GM23338 (cell line): ENCODE measurements around the gene FASTK. TPM values are rescaled to one million over a fixed set of nuclear protein-coding genes. Genes with fewer than 3 reads are reported as not detected.

Source experiments
- ATAC-seq: fragments of 200-7000 bp; cut with Tn5 transposase; 3 replicates; pipeline ENCODE4 v1.9.1; 2020
- DNase-seq: peaks from one replicate; pipeline ENCODE4 v3.0.0-alpha.2; 2015; ENCODE audit warnings: low spot score
- H2AFZ ChIP-seq: fragments of 200-600 bp; sonication (generic); 2 replicates; pipeline ENCODE4 v1.8.0; 2016; ENCODE audit warnings: antibody characterized with exemption, mild to moderate bottlenecking, moderate library complexity
- H3F3A ChIP-seq: fragments of 200-600 bp; sonication (generic); replicated peaks from 2 replicates; pipeline ENCODE4 v1.8.0; 2017; ENCODE audit warnings: antibody characterized with exemption, mixed run types, low read depth
- H3K27ac ChIP-seq: fragments of 200-600 bp; sonication (generic); 2 replicates; pipeline ENCODE4 v1.6.1; 2016; ENCODE audit warnings: low read depth
- H3K27me3 ChIP-seq: fragments of 200-600 bp; sonication (generic); 2 replicates; pipeline ENCODE4 v1.8.0; 2016; ENCODE audit warnings: mild to moderate bottlenecking, mixed run types, moderate library complexity; ENCODE audit not compliant: insufficient read depth
- H3K36me3 ChIP-seq: fragments of 200-600 bp; sonication (generic); 2 replicates; pipeline ENCODE4 v1.8.0; 2016; ENCODE audit warnings: mild to moderate bottlenecking; ENCODE audit not compliant: insufficient read depth
- H3K4me1 ChIP-seq: fragments of 200-600 bp; sonication (generic); 2 replicates; pipeline ENCODE4 v1.8.0; 2016; ENCODE audit warnings: mild to moderate bottlenecking, moderate library complexity; ENCODE audit not compliant: insufficient read depth
- H3K4me2 ChIP-seq: fragments of 200-600 bp; sonication (generic); 2 replicates; pipeline ENCODE4 v1.7.1; 2017; ENCODE audit warnings: mixed run types
- H3K4me3 ChIP-seq: fragments of 200-600 bp; sonication (generic); 2 replicates; pipeline ENCODE4 v1.6.1; 2016; ENCODE audit warnings: mixed run types
- H3K79me2 ChIP-seq: fragments of 200-600 bp; sonication (generic); replicated peaks from 2 replicates; pipeline ENCODE4 v1.8.0; 2017; ENCODE audit warnings: mild to moderate bottlenecking; ENCODE audit not compliant: insufficient read depth
- H3K9me2 ChIP-seq: fragments of 200-600 bp; sonication (generic); 2 replicates; pipeline ENCODE4 v1.8.0; 2017; ENCODE audit not compliant: insufficient read depth
- H4K20me1 ChIP-seq: fragments of 200-600 bp; sonication (generic); replicated peaks from 2 replicates; pipeline ENCODE4 v1.8.0; 2017; ENCODE audit warnings: mild to moderate bottlenecking; ENCODE audit not compliant: insufficient read depth
- H3K27ac Mint-ChIP-seq: 2 replicates; pipeline ENCODE4 v1.8.0; 2020; ENCODE audit warnings: inconsistent platforms, mild to moderate bottlenecking, moderate library complexity, mixed read lengths
- H3K27me3 Mint-ChIP-seq: 3 replicates; pipeline ENCODE4 v1.8.0; 2022; ENCODE audit warnings: low read depth, mild to moderate bottlenecking, moderate library complexity, mixed read lengths, inconsistent platforms; ENCODE audit not compliant: insufficient read depth, poor library complexity
- H3K36me3 Mint-ChIP-seq: 3 replicates; pipeline ENCODE4 v1.8.0; 2021; ENCODE audit warnings: low read depth, mild to moderate bottlenecking, inconsistent platforms, moderate library complexity, mixed read lengths
- H3K4me1 Mint-ChIP-seq: 3 replicates; pipeline ENCODE4 v1.8.0; 2020; ENCODE audit warnings: mild to moderate bottlenecking, inconsistent platforms, mixed read lengths
- H3K4me3 Mint-ChIP-seq: 3 replicates; pipeline ENCODE4 v1.8.0; 2021; ENCODE audit warnings: moderate library complexity, mild to moderate bottlenecking, inconsistent platforms, mixed read lengths
- H3K9me3 Mint-ChIP-seq: 3 replicates; pipeline ENCODE4 v1.8.0; 2020; ENCODE audit warnings: moderate library complexity, mild to moderate bottlenecking, inconsistent platforms, mixed read lengths
- CREB1 ChIP-seq: fragments of 250-450 bp; sonication (Bioruptor Pico); IDR thresholded peaks from 2 replicates; pipeline ENCODE4 v1.5.0; 2020; ENCODE audit warnings: low read depth, mild to moderate bottlenecking, moderate library complexity
- ETS1 ChIP-seq: IDR thresholded peaks from 2 replicates; pipeline ENCODE4 v1.6.1; 2016; ENCODE audit warnings: antibody characterized with exemption
- NANOG ChIP-seq: IDR thresholded peaks from 2 replicates; pipeline ENCODE4 v1.6.1; 2016; ENCODE audit warnings: antibody characterized with exemption, borderline replicate concordance
- POLR2AphosphoS5 ChIP-seq: IDR thresholded peaks from 2 replicates; pipeline ENCODE4 v1.6.1; 2016; ENCODE audit warnings: antibody characterized with exemption, low read depth
- REST ChIP-seq: IDR thresholded peaks from one replicate; pipeline ENCODE4 v1.6.1; 2018; ENCODE audit warnings: antibody characterized with exemption; ENCODE audit not compliant: unreplicated experiment
- STAT1 ChIP-seq: IDR thresholded peaks from one replicate; pipeline ENCODE4 v1.6.1; 2016; ENCODE audit warnings: antibody characterized with exemption; ENCODE audit not compliant: unreplicated experiment
- ZNF114 ChIP-seq: fragments of 250-450 bp; sonication (Bioruptor Pico); IDR thresholded peaks from 2 replicates; pipeline ENCODE4 v1.5.0; 2020; ENCODE audit warnings: mild to moderate bottlenecking, moderate library complexity
- ZNF462 ChIP-seq: fragments of 250-450 bp; sonication (Bioruptor Pico); IDR thresholded peaks from 2 replicates; pipeline ENCODE4 v1.5.0; 2020; ENCODE audit warnings: mild to moderate bottlenecking, moderate library complexity
- polyA plus RNA-seq: library from polyadenylated mRNA; unstranded; fragments of >200 nt; fragmentation: Nextera tagmentation; extraction: Ambion mirVana; gene quantifications from 2 replicates; pipeline ENCODE4 v1.2.1, GENCODE V29; 2016
- total RNA-seq: library from RNA; depleted of rRNA; stranded (reverse); fragments of >200 nt; shearing (Covaris generic); gene quantifications from 2 replicates; pipeline ENCODE4 v1.2.3, GENCODE V29; 2014

The FASTK gene
- total and polyA plus RNA-seq, 2 experiments from 2014 or later = 37.4 to 57.4 TPM

- Histone ChIP-seq H3K9me2 (no peaks in the 10 kb centered on the region), H3K4me1 (peaks cover 34% of the 10 kb centered on the region)
Observed at GRCh38 chr7:151085691-151086620, 5.3 kb upstream of the FASTK start, which contains the start of gene AGAP3. AGAP3 (plus strand) TSS chr7:151086475; CDS start chr7:151086742, 267 bp downstream.

More at GRCh38 chr7:151085691-151086620, 5.3 kb upstream of the FASTK start, which contains the start of gene AGAP3:
- Mint-ChIP-seq H3K4me3 (peak within 1 kb of the TSS; percentile 86), H3K27ac (peak within 1 kb of the TSS; percentile 56; the same call in 1 of the 2 replicates), H3K27me3 (peaks cover 44% of the 10 kb centered on the region), H3K4me1 (peaks cover 37% of the 10 kb centered on the region), H3K9me3 (no peaks in the 10 kb centered on the region), H3K36me3 (peaks cover 11% of the 10 kb centered on the region; the same call in 2 of the 3 replicates)
- H3K4me2 ChIP-seq = peak within 1 kb of the TSS; percentile 98
- H3K36me3 ChIP-seq = no peaks in the 10 kb centered on the region
- TF ChIP-seq ETS1 = no peak; the same call in 1 of the 2 replicates
- no peak for TF ChIP-seq STAT1
- no peak for TF ChIP-seq REST
- no peak for TF ChIP-seq ZNF114 (CRISPR knock-in tag)
- TF ChIP-seq NANOG = no peak
- TF ChIP-seq POLR2AphosphoS5 = peak; percentile 72
- no peak for TF ChIP-seq ZNF462 (CRISPR knock-in tag)
- no peak for TF ChIP-seq CREB1 (CRISPR knock-in tag)
- 0 out of 2 replicates have a peak within 1 kb of the TSS, but pooled peaks have one; percentile 64 for H3K27ac ChIP-seq
- H3K79me2 ChIP-seq = peaks cover 37% of the 10 kb centered on the region
- DNase-seq = peak; percentile 91
- H3F3A ChIP-seq = peaks cover 20% of the 10 kb centered on the region
- H4K20me1 ChIP-seq = peaks cover 33% of the 10 kb centered on the region
- peaks cover 53% of the 10 kb centered on the region for H3K27me3 ChIP-seq
- peak within 1 kb of the TSS; percentile 88 for H3K4me3 ChIP-seq
- no peak within 1 kb of the TSS for H2AFZ ChIP-seq
- peak; percentile 20 for ATAC-seq
